ENCODE data around the gene OPTN. TPM values are rescaled to one million over a fixed set of nuclear protein-coding genes. Genes with fewer than 3 reads are reported as not detected.
"Not testable (repeated sequence)": the region's sequence is repeated elsewhere in the genome, so short reads cannot be mapped to it uniquely, and the experiment has no call there.

OPTN gene
- total RNA-seq, 2 experiments from 2014 or later = 86.8 to 99.6 TPM

GRCh38 chr10:13091801-13092200 is 8.2 kb upstream of the OPTN start:
- H3K27me3 Mint-ChIP-seq = peaks cover 5% of the 10 kb centered on the region
- no peak overlapping the region for H3K27ac Mint-ChIP-seq
- POLR2A ChIA-PET = no interaction called here
- intact Hi-C loops (cut with DNase I, micrococcal nuclease) = loop anchor here in 1 of 2 experiments (10.0 kb wide), 1 partner anchor 307 kb away; no protein-coding TSS in a partner anchor
- Histone ChIP-seq H3K4me1 (ENCODE audit: insufficient read depth, low read length) (peaks cover 2% of the 10 kb centered on the region), H3K27ac (ENCODE audit: low read depth in 1 of 2, low read length in 2 of 2) (no peak overlapping the region), H3K27me3 (ENCODE audit: control insufficient read depth in 1 of 2, insufficient read depth in 2 of 2, low read length in 2 of 2) (no peaks in the 10 kb centered on the region), H3K36me3 (ENCODE audit: insufficient read depth, low read length) (no peaks in the 10 kb centered on the region), H3K9me3 (ENCODE audit: control insufficient read depth in 1 of 2, insufficient read depth in 1 of 2, low read length in 2 of 2) (no peaks in the 10 kb centered on the region), H3K4me3 (ENCODE audit: low read length) (no peak overlapping the region)
- H3K4me1 Mint-ChIP-seq (ENCODE audit: low read depth) = peaks cover 2% of the 10 kb centered on the region
- no peak overlapping the region for H3K4me3 Mint-ChIP-seq
- TF ChIP-seq, protein P1, sequence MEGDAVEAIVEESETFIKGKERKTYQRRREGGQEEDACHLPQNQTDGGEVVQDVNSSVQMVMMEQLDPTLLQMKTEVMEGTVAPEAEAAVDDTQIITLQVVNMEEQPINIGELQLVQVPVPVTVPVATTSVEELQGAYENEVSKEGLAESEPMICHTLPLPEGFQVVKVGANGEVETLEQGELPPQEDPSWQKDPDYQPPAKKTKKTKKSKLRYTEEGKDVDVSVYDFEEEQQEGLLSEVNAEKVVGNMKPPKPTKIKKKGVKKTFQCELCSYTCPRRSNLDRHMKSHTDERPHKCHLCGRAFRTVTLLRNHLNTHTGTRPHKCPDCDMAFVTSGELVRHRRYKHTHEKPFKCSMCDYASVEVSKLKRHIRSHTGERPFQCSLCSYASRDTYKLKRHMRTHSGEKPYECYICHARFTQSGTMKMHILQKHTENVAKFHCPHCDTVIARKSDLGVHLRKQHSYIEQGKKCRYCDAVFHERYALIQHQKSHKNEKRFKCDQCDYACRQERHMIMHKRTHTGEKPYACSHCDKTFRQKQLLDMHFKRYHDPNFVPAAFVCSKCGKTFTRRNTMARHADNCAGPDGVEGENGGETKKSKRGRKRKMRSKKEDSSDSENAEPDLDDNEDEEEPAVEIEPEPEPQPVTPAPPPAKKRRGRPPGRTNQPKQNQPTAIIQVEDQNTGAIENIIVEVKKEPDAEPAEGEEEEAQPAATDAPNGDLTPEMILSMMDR (IDR thresholded peaks at IDR 0.05) = no peak
- no peak for DNase-seq
- no peaks in the 10 kb centered on the region for H3K9me3 Mint-ChIP-seq
- CTCF ChIA-PET = no interaction called here
- H3K36me3 Mint-ChIP-seq (ENCODE audit: low read depth) = no peaks in the 10 kb centered on the region
- no peak for ATAC-seq (ENCODE audit: poor library complexity)

DNA sequence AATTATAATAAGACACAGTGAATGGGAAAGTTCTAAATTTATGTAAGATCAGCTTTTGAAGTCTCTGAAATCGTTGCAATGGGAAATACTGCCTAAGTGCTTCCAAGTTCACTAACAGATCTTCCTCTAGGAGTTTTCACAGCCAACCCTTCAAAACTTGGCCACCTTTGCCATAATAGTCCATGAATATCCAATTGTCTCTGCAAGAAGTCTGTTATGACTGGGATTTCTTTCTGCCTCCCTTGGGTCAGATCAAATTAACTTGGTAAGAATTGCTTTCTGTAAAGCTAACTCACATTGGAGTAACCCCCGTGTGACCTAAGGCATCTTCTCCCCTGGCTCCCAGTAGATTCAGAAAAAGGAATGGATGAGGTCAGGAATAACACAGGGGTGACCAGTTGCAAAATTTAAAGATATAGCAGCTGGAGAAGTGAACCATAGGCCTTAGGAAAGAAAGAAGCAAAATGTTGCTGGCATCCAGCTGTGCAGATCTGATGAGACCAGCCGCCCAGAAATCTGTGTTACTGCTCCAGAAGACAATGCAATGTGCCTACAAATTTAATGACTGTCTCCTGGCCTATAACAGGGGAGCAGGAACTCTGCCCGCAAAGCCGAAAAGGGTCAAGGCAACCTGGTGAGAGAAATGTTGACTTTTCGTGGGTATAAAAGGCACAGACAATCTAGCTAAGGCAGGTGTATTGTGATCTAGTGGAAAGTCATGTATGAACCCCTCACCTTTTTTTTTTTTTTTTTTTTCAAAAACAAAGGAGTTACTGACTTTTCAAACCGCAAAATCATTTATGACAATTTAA is 7.5 kb upstream of the OPTN start:
- Mint-ChIP-seq H3K4me1 (ENCODE audit: low read depth) (peaks cover 7% of the 10 kb centered on the region), H3K27ac (no peak overlapping the region), H3K9me3 (no peaks in the 10 kb centered on the region), H3K27me3 (peaks cover 5% of the 10 kb centered on the region), H3K4me3 (no peak overlapping the region), H3K36me3 (ENCODE audit: low read depth) (no peaks in the 10 kb centered on the region)
- Histone ChIP-seq H3K4me1 (ENCODE audit: insufficient read depth, low read length) (peaks cover 8% of the 10 kb centered on the region), H3K4me3 (ENCODE audit: low read length) (no peak overlapping the region), H3K36me3 (ENCODE audit: insufficient read depth, low read length) (no peaks in the 10 kb centered on the region), H3K9me3 (ENCODE audit: control insufficient read depth in 1 of 2, insufficient read depth in 1 of 2, low read length in 2 of 2) (no peaks in the 10 kb centered on the region), H3K27ac (ENCODE audit: low read depth in 1 of 2, low read length in 2 of 2) (no peak overlapping the region), H3K27me3 (ENCODE audit: control insufficient read depth in 1 of 2, insufficient read depth in 2 of 2, low read length in 2 of 2) (no peaks in the 10 kb centered on the region)
- no peak for DNase-seq
- TF ChIP-seq, protein P1 (IDR thresholded peaks at IDR 0.05) = no peak
- ChIA-PET CTCF (interaction anchor here (0.7 kb wide), 1 partner anchor 336 kb away, joined by 3 read pairs; no protein-coding TSS in a partner anchor), POLR2A (no interaction called here)
- no peak for ATAC-seq (ENCODE audit: poor library complexity)
- intact Hi-C loops (cut with DNase I, micrococcal nuclease) = loop anchor here in 1 of 2 experiments (10.0 kb wide), 1 partner anchor 308 kb away; no protein-coding TSS in a partner anchor

DNA sequence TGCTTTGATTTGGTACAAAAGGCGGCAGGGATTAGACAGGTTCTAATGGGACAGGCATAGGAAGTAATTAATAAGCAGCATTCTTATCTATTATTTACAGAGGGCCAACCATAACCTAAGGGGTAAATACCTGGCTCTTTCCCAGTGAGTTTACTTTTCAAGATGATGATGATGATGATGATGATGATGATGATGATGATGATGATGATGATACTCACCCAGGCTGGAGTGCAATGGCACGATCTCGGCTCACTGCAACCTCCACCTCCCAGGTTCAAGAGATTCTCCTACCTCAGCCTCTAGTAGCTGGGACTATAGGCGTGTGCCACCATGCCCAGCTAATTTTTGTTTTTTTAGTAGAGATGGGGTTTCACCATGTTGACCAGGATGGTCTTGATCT is 5.9 kb upstream of the OPTN start:
- H3K36me3 Mint-ChIP-seq (ENCODE audit: low read depth); H3K9me3 ChIP-seq (ENCODE audit: control insufficient read depth in 1 of 2, insufficient read depth in 1 of 2, low read length in 2 of 2); H3K27me3 Mint-ChIP-seq; H3K27ac Mint-ChIP-seq; H3K27me3 ChIP-seq (ENCODE audit: control insufficient read depth in 1 of 2, insufficient read depth in 2 of 2, low read length in 2 of 2); H3K4me3 Mint-ChIP-seq; H3K4me3 ChIP-seq (ENCODE audit: low read length); CTCF ChIA-PET; H3K36me3 ChIP-seq (ENCODE audit: insufficient read depth, low read length); DNase-seq; POLR2A ChIA-PET; H3K9me3 Mint-ChIP-seq; H3K4me1 Mint-ChIP-seq (ENCODE audit: low read depth); H3K27ac ChIP-seq (ENCODE audit: low read depth in 1 of 2, low read length in 2 of 2); ATAC-seq (ENCODE audit: poor library complexity): not testable (repeated sequence)
- H3K4me1 ChIP-seq (ENCODE audit: insufficient read depth, low read length) = peaks cover 13% of the 10 kb centered on the region
- intact Hi-C loops (cut with DNase I, micrococcal nuclease) = loop anchor here in 1 of 2 experiments (10.0 kb wide), 1 partner anchor 309 kb away; no protein-coding TSS in a partner anchor

All from CD4-positive, alpha-beta T cell (primary cell).